HepG2 (cell line): ENCODE measurements around the gene SUN1. TPM values are rescaled to one million over a fixed set of nuclear protein-coding genes. Genes with fewer than 3 reads are reported as not detected.
"Not testable (repeated sequence)": the region's sequence is repeated elsewhere in the genome, so short reads cannot be mapped to it uniquely, and the experiment has no call there.

Experiments
- ATAC-seq: fragments of 200-7000 bp; cut with Tn5 transposase; 3 replicates; pipeline ENCODE4 v1.9.1; 2020; ENCODE audit warnings: mild to moderate bottlenecking, moderate library complexity
- BruUV-seq: library from RNA; stranded (reverse); fragments of 400-500 nt; replicated peaks from 2 replicates; lab custom pipeline; 2021; lab: Mats Ljungman, UMichigan
- CTCF ChIA-PET: fragments of 300-600 bp; formaldehyde crosslinking; extraction: SDS; loops from one replicate; lab custom pipeline; 2021; ENCODE audit warnings: low total read pairs, inconsistent platforms, low intra/inter-chr PET ratio; lab: Yijun Ruan, JAX
- POLR2A ChIA-PET: fragments of 350-600 bp; sonication (Branson Sonifier 250); formaldehyde crosslinking; loops from one replicate; lab custom pipeline; 2020; ENCODE audit warnings: antibody characterized with exemption, inconsistent platforms; lab: Yijun Ruan, JAX
- DNase-seq: peaks from one replicate; pipeline ENCODE4 v3.0.0-alpha.2; 2015; ENCODE audit warnings: low spot score
- FAIRE-seq: peaks from 3 replicates; lab custom pipeline; 2011; peaks lifted over from hg19 to GRCh38; lab: Jason Lieb, UNC
- H2AFZ ChIP-seq: one replicate; pipeline ENCODE4 v1.6.1; 2011; ENCODE audit warnings: low read length, inconsistent platforms
- H3K27ac ChIP-seq: fragments of 300-600 bp; 3 replicates; pipeline ENCODE4 v1.8.0; 2011; ENCODE audit warnings: mixed run types, mild to moderate bottlenecking, mixed read lengths, low read length, inconsistent platforms; ENCODE audit not compliant: insufficient read depth; ENCODE audit errors: extremely low read length
- H3K27me3 ChIP-seq, 2 experiments: fragments of 200-600 bp in 1 of 2; 2 replicates in 1 of 2; 3 replicates in 1 of 2; pipeline versions ENCODE4 v1.6.0 to v1.8.0; 2011; ENCODE audit warnings: low read length in 2 of 2, mild to moderate bottlenecking in 2 of 2, moderate library complexity in 2 of 2, inconsistent platforms in 1 of 2; ENCODE audit not compliant: insufficient read depth in 2 of 2, control insufficient read depth in 1 of 2
- H3K36me3 ChIP-seq, 2 experiments: fragments of 200-600 bp in 1 of 2; replicated peaks in 1 of 2; 2 replicates in 1 of 2; 3 replicates in 1 of 2; pipeline versions ENCODE4 v1.5.1 to v1.8.0; 2011; ENCODE audit warnings: low read length in 2 of 2, inconsistent platforms in 1 of 2; ENCODE audit not compliant: insufficient read depth in 2 of 2, control insufficient read depth in 1 of 2
- H3K4me1 ChIP-seq: 2 replicates; pipeline ENCODE4 v1.5.1; 2012; ENCODE audit warnings: low read length, inconsistent platforms; ENCODE audit not compliant: insufficient read depth
- H3K4me2 ChIP-seq: 2 replicates; pipeline ENCODE4 v1.6.0; 2011; ENCODE audit warnings: low read depth, low read length, inconsistent platforms
- H3K4me3 ChIP-seq, 3 experiments: fragments of 200-600 bp in 1 of 3; sonication (generic), shearing (Covaris generic) in 1 of 3; replicated peaks in 1 of 3; 2 replicates each; pipeline ENCODE4 v1.5.1; 2011 to 2016; ENCODE audit warnings: low read length in 3 of 3, inconsistent platforms in 2 of 3, low read depth in 2 of 3, mild to moderate bottlenecking in 2 of 3, control low read depth in 1 of 3, mixed read lengths in 1 of 3; ENCODE audit not compliant: insufficient read depth in 1 of 3
- H3K79me2 ChIP-seq: one replicate; pipeline ENCODE4 v1.6.1; 2011; ENCODE audit warnings: low read length, inconsistent platforms; ENCODE audit not compliant: insufficient read depth
- H3K9ac ChIP-seq: 2 replicates; pipeline ENCODE4 v1.6.0; 2011; ENCODE audit warnings: mild to moderate bottlenecking, low read depth, low read length, inconsistent platforms; ENCODE audit not compliant: insufficient read depth
- H3K9me3 ChIP-seq: 2 replicates; pipeline ENCODE4 v1.5.1; 2012; ENCODE audit warnings: mild to moderate bottlenecking, low read length
- H4K20me1 ChIP-seq: 2 replicates; pipeline ENCODE4 v1.6.0; 2011; ENCODE audit warnings: inconsistent platforms, mild to moderate bottlenecking, low read length, moderate library complexity; ENCODE audit not compliant: insufficient read depth
- CENPT ChIP-seq: sonication (generic); formaldehyde crosslinking; IDR thresholded peaks from 2 replicates; pipeline ENCODE4 v1.8.0; 2022; ENCODE audit warnings: low read depth, mild to moderate bottlenecking, moderate library complexity, missing genetic modification reagents
- GLI4 ChIP-seq: sonication (generic); formaldehyde crosslinking; IDR thresholded peaks from 2 replicates; pipeline ENCODE4 v1.5.1; 2020; ENCODE audit warnings: missing genetic modification reagents, mild to moderate bottlenecking, moderate library complexity, borderline replicate concordance
- STAG1 ChIP-seq: sonication (generic); formaldehyde crosslinking; IDR thresholded peaks from 2 replicates; pipeline ENCODE4 v1.4.0; 2020; ENCODE audit warnings: missing genetic modification reagents
- THYN1 ChIP-seq: sonication (generic); formaldehyde crosslinking; IDR thresholded peaks from 2 replicates; pipeline ENCODE4 v1.8.1; 2023; ENCODE audit warnings: low read depth, mild to moderate bottlenecking, moderate library complexity, missing genetic modification reagents, borderline replicate concordance
- ZNF20 ChIP-seq: sonication (generic); formaldehyde crosslinking; IDR thresholded peaks from 2 replicates; pipeline ENCODE4 v1.4.0; 2020; ENCODE audit warnings: mild to moderate bottlenecking, moderate library complexity, missing genetic modification reagents
- WGBS: methylation state at CpG from one replicate; pipeline ENCODE4 v1.1.6; 2017; ENCODE audit warnings: low lambda C conversion rate; 5-methylcytosine and 5-hydroxymethylcytosine counted together
- in situ Hi-C: cut with HindIII; loops from 2 replicates; pipeline ENCODE4 v1.10.0; 2017; ENCODE audit warnings: low pct_unique_long_range_greater_than_20kb; ENCODE audit not compliant: extremely low pct_ligation_motif_present
- intact Hi-C: fragments of 100-400 bp; cut with micrococcal nuclease; formaldehyde crosslinking; loops from one replicate; pipeline ENCODE4 v1.10.0; 2022; ENCODE audit not compliant: unreplicated experiment
- polyA plus RNA-seq, 8 experiments: library from polyadenylated mRNA; depleted of rRNA in 3 of 8; stranded (reverse) in 7 of 8; unstranded in 1 of 8; fragments of >200 nt; fragmentation: Illumina TruSeq in 4 of 8; extraction: Trizol in 4 of 8; gene quantifications; 2 replicates each; pipeline versions ENCODE4 v1.2.1 to v1.2.3, GENCODE V29; 2011 to 2016; ENCODE audit warnings: low read depth in 4 of 8, missing spikeins in 1 of 8, mixed read lengths in 1 of 8; ENCODE audit not compliant: insufficient read depth in 1 of 8
- total RNA-seq, 5 experiments: library from RNA; depleted of rRNA; stranded (reverse); fragments of >200 nt; fragmentation: Illumina TruSeq; extraction: Trizol; gene quantifications; 2 replicates each; pipeline ENCODE4 v1.2.3, GENCODE V29; 2016; ENCODE audit warnings: low read depth in 1 of 5

The SUN1 gene
- total and polyA plus RNA-seq, 2 of the 13 experiments (the other 11 are each of a cell fraction or from before 2014, with no cell fraction given) = 47.0 to 126 TPM

GRCh38 chr7:845731-846130 is 13.5 kb downstream of the SUN1 start (continued):
- TF ChIP-seq ZNF20 (CRISPR knock-in tag) (no peak), GLI4 (CRISPR knock-in tag) (no peak), STAG1 (CRISPR knock-in tag) (no peak), THYN1 (CRISPR knock-in tag) (no peak), CENPT (no peak)

GRCh38 chr7:846958-847650 is 14.8 kb downstream of the SUN1 start:
- H2AFZ ChIP-seq, H3K4me2 ChIP-seq, in situ Hi-C loops, H3K4me1 ChIP-seq, ATAC-seq, intact Hi-C loops, H3K9ac ChIP-seq, H3K27me3 ChIP-seq, BruUV-seq, H4K20me1 ChIP-seq, H3K4me3 ChIP-seq, POLR2A ChIA-PET, H3K79me2 ChIP-seq, CTCF ChIA-PET, H3K9me3 ChIP-seq, DNase-seq, H3K27ac ChIP-seq, FAIRE-seq: not testable (repeated sequence)
- 98% methylated on average over 13 of the region's 37 CpGs for WGBS
- H3K36me3 ChIP-seq = peaks cover 23 to 52% of the 10 kb centered on the region in 2 experiments

GRCh38 chr7:847728-848127 is 15.5 kb downstream of the SUN1 start:
- H3K4me1 ChIP-seq, H3K4me3 ChIP-seq, ATAC-seq, H3K9me3 ChIP-seq, H3K27ac ChIP-seq, POLR2A ChIA-PET, H3K9ac ChIP-seq, DNase-seq, H2AFZ ChIP-seq, BruUV-seq, CTCF ChIA-PET, H4K20me1 ChIP-seq, H3K79me2 ChIP-seq, intact Hi-C loops, FAIRE-seq, H3K4me2 ChIP-seq, in situ Hi-C loops, H3K27me3 ChIP-seq: not testable (repeated sequence)
- 91% methylated on average over 9 of the region's 28 CpGs for WGBS
- H3K36me3 ChIP-seq = peaks cover 20 to 52% of the 10 kb centered on the region in 2 experiments
